GM19238 (cell line): ENCODE measurements around the gene HTR3A.
"Not testable (repeated sequence)": the region's sequence is repeated elsewhere in the genome, so short reads cannot be mapped to it uniquely, and the experiment has no call there.

Experiments used
- DNase-seq: peaks from one replicate; pipeline ENCODE4 v3.0.0; 2011; ENCODE audit warnings: low spot score; ENCODE audit not compliant: insufficient read length

The HTR3A gene

DNA sequence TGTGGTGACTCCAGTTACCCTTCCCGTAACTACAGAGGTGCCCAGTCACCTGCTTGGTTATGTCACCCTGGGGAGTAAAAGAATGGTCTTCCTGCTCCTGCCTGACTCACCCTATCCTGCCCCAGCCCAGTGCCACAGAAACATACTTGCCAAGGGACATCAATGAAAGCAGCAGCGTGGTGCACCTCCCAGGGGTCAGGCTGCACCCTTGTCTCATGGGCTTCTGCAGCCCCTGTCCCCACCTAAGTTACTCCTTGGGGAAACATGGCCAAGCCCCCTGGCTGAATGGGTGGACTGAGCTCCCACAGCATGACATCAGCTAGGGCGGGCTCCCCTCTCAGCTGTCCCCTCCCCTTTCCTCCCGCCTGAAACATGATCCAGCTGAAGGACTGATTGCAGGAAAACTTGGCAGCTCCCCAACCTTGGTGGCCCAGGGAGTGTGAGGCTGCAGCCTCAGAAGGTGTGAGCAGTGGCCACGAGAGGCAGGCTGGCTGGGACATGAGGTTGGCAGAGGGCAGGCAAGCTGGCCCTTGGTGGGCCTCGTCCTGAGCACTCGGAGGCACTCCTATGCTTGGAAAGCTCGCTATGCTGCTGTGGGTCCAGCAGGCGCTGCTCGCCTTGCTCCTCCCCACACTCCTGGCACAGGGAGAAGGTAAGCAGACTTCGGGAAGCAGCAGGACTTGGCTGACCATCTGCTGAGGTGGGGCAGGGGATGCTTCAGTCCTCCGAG, at the start of gene HTR3A:
HTR3A (plus strand) TSS at position 368 of the 730 bp plus-strand sequence; CDS start at position 586, 218 bp downstream.
- DNase-seq: no peak

DNA sequence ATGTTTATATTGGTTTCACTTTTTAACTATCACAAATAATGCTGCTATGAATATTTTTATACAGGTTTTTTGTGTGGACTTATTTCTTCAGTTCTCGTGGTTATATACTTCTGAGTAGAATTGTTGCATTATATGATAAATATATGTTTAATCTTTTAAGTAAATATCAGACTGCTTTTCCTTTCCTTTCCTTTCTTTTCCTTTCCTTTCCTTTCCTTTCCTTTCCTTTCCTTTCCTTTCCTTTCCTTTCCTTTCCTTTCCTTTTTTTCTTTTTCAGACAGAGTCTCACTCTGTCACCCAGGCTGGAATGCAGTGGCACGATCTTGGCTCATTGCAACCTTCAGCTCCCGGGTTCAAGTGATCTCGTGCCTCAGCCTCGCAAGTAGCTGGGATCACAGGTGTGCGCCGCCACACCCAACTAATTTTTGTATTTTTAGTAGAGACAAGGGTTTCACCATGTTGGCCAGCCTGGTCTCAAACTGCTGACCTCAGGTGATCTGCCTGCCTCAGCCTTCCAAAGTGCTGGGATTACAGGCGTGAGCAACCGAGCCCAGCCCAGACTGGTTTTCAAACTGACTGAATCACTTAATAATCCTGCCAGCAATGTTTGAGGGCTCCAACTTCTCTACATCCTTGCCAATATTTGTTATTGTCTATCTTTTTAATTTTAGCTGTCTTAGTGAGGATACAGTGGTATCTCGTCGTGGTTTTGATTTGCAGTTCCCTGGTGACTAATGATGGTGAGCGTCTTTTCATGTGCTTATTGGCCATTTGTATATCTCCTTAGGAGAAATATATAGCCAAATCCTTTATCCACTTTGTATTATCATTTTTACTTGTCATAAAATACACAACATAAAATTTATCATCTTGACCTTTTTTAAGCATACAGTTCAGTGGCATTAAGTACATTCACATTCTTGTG, 48.4 kb upstream of the HTR3A start:
- DNase-seq: no peak

DNA sequence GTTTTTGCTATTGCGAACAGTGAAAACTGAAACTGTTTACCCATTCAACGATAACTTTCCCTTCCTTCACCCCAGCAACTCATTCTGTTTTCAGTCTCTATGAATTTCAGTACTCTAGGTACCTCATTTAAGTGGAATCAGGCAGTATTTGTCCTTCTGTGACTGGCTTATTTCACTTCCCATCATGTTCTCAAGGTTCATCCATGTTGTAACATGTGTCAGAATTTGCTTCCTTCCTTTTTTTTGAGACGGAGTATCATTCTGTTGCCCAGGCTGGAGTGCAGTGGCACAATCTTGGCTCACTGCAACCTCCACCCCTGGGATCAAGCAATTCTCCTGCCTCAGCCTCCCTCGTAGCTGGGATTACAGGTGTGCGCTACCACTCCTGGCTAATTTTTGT, 46.6 kb upstream of the HTR3A start:
- DNase-seq: no peak

DNA sequence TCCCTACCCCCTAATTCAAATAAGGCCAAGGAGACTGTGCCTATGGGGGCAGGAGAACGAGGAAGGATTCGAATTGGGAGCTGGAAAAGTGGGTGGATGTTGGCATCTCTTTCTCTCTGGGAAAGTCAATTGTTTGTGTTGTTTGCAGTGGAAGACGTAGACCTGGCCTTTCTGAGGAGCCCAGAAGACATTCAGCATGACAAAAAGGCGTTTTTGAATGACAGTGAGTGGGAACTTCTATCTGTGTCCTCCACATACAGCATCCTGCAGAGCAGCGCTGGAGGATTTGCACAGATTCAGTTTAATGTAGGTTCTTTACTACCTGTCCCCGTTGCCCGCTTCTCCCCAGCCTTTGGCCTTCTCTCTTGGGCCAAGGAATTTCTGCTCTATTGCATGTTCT, 42.1 kb upstream of the HTR3A start:
- no peak for DNase-seq

DNA sequence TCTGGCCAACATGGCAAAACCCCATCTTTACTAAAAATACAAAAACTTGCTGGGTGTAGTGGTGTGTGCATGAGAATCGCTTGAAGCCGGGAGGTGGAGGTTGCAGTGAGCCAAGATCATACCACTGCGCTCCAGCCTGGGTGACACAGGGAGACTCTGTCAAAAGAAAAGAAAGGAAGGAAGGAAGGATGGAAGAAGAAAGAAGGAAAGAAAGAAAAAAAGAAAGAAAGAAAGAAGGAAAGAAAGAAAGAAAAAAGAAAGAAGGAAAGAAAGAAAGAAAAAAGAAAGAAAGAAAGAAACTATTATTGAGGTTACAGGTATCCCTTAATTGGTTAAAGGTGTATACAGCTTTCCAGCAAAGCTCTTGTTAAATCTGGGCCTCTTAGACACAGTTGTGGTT, 40.7 kb upstream of the HTR3A start:
- DNase-seq: not testable (repeated sequence)

- DNase-seq: no peak
These were observed 40.1 kb upstream of the HTR3A start for GRCh38 chr11:113934761-113935160.

- DNase-seq: no peak
These were observed 39.0 kb upstream of the HTR3A start for GRCh38 chr11:113935858-113936257.

DNA sequence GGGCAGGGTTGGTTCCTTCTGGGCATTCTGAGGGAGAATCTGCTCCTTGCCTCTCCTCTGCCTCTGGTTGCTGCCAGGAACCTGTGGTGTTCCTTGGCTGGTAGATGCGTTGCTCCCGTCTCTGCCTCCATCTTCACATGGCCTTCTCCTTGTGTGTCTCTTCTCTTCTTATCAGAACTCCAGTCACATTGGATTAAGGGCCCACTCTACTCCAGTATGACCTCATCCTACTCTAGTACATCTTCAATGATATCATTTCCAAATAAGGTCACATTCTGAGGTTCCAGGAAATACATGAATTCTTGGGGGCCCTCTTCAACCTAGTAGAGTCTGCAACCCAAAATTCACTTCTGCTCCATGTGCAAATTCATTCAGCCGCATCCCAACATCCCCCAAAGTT, 37.0 kb upstream of the HTR3A start:
- DNase-seq: no peak

- no peak for DNase-seq
These were observed 32.7 kb upstream of the HTR3A start for GRCh38 chr11:113942256-113942655.

GRCh38 chr11:113946162-113946561, 28.7 kb upstream of the HTR3A start:
- DNase-seq: not testable (repeated sequence)

DNA sequence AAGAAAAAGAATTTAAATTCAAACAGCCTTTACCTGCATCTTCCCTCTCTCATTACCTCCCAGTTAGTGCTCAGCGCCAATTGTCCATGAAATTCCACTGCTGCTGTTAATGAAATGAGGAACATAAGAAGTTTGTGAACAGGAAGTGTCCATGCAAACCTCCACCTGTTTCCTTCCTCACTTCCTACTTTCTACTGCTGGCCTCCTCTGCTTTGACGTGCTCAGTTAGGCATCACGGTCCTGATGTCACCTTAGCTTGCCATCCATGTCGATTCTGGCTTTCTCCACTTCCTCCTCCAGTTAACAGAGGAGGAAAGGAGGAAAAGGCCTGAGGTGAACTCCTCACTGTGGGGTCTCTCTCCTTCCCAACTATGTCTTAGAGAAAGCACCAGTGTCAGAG, 26.9 kb upstream of the HTR3A start:
- no peak for DNase-seq

GRCh38 chr11:113949891-113950290, 25.0 kb upstream of the HTR3A start:
- DNase-seq: no peak

DNA sequence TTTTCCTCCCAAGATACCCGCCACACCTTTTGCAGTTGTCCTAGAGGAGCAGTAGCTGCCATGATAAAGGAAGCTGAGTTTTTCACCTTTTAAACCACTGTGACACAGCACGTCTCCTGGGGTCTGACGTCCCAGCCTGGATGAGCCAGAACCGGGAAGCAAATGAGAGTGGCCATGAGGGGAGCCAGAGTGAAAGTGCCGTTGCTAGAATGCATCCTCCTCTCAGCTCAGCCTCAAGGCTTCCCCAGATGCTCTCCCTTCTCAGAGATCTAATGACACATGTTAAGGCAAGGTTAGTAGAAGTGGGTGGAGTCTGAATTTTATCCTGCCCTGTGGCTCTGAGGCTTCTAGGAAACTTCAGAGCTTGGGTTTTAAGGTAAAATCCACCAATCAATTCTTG, 23.4 kb upstream of the HTR3A start:
- no peak for DNase-seq

- no peak for DNase-seq
These were observed 22.8 kb upstream of the HTR3A start for GRCh38 chr11:113952070-113952469.

DNA sequence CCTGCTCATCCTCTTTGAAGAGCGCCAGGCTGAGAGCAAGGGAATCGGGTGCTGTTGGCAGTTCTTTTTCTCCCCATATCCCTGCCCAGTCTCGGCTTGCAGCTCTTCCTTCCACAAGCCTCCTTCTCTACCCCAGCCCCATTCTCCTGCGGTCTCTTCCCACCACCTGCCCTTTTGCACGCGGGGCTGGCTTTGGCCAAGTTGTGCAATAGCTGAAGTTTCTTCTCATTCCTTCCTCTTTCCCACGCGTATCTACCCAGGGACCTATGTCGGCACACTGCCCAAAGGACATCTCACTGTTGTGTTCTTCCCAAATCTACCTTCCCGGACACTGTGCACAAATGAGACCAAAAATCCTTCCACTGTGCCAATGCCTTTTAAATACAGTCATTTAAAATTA, 22.3 kb upstream of the HTR3A start:
- no peak for DNase-seq

- no peak for DNase-seq
These were observed 20.7 kb upstream of the HTR3A start for GRCh38 chr11:113954235-113954634.

GRCh38 chr11:113956986-113957385, 17.9 kb upstream of the HTR3A start:
- no peak for DNase-seq

GRCh38 chr11:113960702-113961330, 14.1 kb upstream of the HTR3A start:
- DNase-seq: no peak

GRCh38 chr11:113967361-113967760, 7.5 kb upstream of the HTR3A start:
- DNase-seq: no peak

GRCh38 chr11:113971506-113972195, 3.3 kb upstream of the HTR3A start:
- no peak for DNase-seq

DNA sequence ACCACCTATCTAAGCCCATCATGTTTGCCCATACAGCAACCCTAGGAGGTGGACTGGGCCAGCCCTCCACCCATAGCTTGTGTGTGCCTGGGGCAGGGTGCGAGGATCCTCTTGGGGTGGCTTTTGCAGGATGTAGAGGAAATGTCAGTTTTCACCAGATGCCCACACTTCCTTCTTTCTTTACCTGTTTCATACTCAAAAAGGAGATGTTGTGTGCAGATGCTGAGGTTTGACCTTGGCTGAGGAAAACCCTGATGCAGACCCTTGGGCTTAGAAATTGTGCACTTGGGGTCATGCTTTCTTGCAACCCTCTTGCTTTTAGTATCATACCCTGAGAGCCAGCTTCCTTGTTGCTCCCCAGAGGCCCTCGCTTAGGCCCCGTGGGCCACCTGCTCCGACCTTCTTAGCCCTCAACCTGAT, 2.2 kb downstream of the HTR3A start:
- DNase-seq: no peak
